NCI-H1436 treated with DMSO at 0.1 percent for 48 hours (cell line): Measurements from ENCODE around the gene STOX1.
A peak's percentile ranks its signal among the peaks of the same experiment; 100 is the strongest.
"Not testable (repeated sequence)": the region's sequence is repeated elsewhere in the genome, so short reads cannot be mapped to it uniquely, and the experiment has no call there.

Experiments used
- DNase-seq: peaks from one replicate; lab custom pipeline; 2025; lab: John Stamatoyannopoulos, UW

Gene STOX1

DNA sequence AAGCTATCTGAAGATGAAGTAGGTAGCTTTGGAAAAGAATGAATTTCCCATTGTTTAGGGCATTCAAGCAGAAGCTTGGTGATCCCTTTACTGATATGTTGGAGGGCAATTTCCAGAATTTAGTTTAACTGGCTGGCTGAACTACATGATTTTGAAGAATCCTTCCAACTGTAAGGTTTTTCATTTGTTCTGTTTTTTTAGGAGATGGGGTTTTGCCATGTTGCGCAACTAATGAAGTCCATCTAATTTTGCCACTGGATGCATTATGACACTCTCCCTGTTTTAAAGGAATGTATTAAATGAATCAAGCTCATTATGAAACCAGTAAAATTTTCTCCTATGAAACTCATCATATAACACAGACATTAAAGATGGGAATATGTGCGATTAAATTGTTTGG, 67.7 kb downstream of the STOX1 start:
- DNase-seq = no peak

DNA sequence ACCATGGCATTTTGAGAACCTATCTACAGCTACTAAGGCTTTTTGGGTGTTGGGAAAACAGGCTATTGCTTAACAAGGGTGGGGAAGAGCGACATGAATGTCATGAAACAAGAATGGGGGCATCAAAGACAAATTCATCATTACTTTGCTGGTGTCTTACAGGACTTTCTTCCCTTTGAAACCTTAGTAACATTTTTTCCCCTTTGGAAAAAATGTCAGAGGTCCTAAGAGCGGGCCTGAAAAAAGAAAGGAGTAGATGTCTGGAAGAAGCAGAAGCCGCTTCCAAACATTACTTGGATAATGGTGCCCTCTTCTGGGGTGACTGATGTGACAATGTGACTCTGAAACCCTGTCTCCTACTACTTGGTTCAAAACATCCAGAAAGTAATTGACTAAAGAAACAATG, 70.0 kb downstream of the STOX1 start:
- DNase-seq = peak; percentile 16

DNA sequence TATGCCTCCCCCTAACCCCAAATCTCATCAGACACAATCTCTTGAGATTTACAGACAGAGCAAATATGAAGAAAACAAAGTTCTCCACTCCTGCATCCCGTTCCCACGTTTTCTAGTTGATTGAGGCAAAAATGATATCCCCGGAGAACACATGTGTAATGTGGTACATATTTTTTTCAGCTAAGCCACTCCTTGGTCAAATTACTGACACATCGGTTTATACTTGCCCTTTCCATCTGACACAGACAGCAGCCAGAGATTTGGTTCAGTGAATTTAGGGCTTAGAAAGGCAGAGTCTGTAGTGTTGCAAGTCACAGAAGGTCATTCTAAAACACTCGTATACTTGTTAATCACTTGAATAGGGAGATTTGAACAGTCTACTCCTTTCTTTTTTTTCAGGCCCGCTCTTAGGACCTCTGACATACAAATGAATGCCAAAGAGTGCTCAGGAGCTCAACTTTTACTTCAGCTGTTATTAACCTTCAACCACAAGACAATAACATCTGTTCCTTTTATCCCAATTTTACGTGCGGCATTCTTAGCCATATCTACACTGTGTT, 71.9 kb downstream of the STOX1 start:
- DNase-seq = no peak

GRCh38 chr10:68900427-68901104, 73.2 kb downstream of the STOX1 start:
- no peak for DNase-seq

- DNase-seq = peak; percentile 98
Measured at GRCh38 chr10:68901105-68901927, 74.0 kb downstream of the STOX1 start, which contains the start of gene DDX50. DDX50 (plus strand) TSS chr10:68901315; CDS start chr10:68901385, 70 bp downstream.

DNA sequence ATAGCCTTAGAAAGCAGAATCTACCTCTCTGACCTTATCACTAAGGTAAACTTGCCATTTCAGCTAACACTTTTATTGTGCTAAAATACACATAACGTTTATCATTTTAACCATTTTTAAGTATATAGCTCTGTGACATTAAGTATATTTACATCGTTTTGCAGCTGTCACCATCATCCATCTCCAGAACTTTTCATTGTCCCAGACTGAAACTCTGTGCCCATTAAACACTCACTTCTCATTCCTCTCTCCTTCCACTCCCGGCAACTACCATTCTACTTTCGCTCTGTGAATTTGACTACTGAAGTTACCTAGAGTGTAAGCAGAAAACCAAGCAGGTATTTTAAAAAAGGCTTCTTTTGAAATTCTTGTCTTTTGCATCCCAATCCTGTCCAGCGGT, 75.1 kb downstream of the STOX1 start:
- no peak for DNase-seq

DNA sequence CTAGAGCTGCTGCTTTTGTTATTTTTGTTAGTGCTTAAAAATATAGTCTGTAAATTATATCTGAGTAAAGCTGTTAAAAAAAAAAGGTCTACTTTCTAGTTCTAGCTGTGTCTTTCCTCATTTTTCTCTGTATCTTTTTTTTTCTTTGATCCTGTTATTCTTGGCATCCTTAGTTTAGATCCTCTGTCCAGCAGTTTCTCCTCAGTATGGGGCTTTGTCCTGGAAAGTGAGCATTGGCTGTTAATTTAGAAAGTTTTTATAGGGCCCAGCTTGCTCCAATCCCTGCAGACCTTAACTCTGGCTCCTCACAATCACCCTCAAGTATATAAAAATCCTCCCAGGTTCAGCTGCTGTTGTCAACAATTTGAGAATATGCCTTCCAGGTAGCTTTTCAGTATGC, 97.3 kb downstream of the STOX1 start:
- no peak for DNase-seq

- no peak for DNase-seq
Measured at GRCh38 chr10:68925489-68925888, 98.2 kb downstream of the STOX1 start.

- not testable (repeated sequence) for DNase-seq
Measured at GRCh38 chr10:68929157-68929556, 101.8 kb downstream of the STOX1 start.

- not testable (repeated sequence) for DNase-seq
Measured at GRCh38 chr10:68929888-68930287, 102.6 kb downstream of the STOX1 start.

DNA sequence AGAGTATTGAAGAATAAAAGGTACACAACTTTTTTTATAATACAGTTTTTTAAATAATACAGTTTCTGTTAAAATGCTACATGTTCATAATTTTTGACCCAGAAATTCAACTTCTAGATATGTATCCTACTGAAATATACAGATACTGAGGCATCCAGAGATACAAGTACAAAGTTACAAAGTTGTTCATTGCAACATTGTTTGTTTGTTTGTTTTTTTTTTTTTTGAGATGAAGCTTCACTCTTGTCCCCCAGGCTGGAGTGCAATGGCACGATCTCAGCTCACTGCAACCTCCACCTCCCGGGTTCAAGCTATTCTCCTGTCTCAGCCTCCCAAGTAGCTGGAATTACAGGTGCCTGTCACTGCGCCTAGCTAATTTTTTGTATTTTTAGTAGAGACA, 105.5 kb downstream of the STOX1 start:
- DNase-seq = not testable (repeated sequence)

GRCh38 chr10:68934994-68935393, 107.7 kb downstream of the STOX1 start:
- DNase-seq = no peak

DNA sequence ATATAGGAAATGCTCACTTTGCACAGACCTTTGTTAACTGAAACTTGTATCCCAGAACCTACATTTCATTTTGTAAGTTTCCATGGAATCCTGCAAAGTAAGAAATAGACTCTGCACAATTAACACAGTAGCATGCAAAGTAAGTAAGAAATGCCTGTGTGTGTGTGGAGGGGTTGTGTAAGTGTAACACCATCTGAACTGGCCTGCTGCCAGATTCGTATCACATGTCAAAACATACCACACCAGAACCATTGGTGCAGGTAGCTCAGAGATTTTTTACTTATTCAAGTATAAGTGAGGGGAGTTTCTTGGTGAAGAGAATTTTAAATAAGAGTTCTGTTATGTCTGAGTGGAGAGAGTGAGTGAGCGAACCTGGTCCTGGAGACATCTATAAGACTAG, 110.8 kb downstream of the STOX1 start:
- no peak for DNase-seq

DNA sequence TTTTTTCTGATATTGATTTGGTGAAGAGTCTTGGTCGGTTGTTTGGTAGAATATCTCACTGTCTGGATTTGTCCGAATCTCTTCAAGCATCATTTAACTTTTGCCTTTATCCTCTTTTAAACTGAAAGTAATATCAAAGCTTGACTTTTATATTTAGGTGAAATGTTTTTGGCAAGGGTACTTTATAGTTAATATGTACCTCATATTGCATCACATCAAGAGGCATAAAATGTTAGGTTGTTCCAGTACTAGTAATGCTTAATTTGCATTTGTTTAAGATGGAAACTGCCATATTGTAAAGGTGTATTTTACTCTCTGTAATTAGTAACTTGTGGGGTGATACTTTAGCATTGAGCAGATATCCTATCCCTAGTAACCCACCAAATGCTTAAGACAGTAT, 111.6 kb downstream of the STOX1 start:
- no peak for DNase-seq

- DNase-seq = not testable (repeated sequence)
Measured at GRCh38 chr10:68940917-68941316, 113.6 kb downstream of the STOX1 start.
